COR-L47 (cell line): Measurements from ENCODE around the gene ZNF436.
"Not testable (repeated sequence)": the region's sequence is repeated elsewhere in the genome, so short reads cannot be mapped to it uniquely, and the experiment has no call there.

ENCODE experiments used
- DNase-seq: peaks from one replicate; lab custom pipeline; 2025; lab: John Stamatoyannopoulos, UW

The ZNF436 gene

DNA sequence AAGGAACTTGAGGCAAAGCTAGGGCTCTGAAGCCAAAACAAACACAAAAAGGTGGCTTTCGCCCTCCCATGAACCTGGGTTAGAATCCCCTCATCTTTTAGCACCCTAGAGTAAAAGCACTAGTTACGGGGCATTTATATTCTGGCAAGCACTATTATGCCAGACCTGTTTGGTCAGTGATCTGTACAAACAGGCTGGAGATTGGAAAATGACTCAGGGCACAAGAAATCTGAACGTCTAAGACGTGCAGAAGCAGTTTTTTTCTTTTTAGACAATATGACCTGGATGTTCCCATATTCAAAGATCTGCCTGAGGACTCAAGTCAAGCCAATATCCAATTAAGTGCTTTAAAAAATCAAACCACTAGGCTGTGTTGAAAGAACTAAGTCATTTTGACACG is 3.0 kb downstream of the ZNF436 start:
- no peak for DNase-seq

DNA sequence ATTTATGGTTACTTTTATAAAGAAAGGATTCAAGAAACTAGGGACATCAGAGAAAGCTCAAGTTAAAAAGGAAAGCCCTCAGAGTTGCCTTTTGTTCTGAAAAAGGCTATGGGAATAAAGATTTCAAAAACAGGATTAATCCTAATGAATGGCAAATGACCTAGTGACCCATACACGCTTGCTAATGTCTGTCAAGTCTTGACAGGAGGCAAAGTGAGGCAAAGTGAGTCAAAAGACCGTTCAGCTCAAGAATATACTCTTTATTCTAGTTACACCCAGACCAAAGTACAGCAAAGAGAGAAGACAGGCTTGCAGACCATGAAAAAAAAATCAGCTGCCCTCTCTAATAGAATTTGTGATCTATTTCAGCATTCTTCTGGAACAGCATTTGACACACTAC is 3.5 kb downstream of the ZNF436 start:
- no peak for DNase-seq

DNA sequence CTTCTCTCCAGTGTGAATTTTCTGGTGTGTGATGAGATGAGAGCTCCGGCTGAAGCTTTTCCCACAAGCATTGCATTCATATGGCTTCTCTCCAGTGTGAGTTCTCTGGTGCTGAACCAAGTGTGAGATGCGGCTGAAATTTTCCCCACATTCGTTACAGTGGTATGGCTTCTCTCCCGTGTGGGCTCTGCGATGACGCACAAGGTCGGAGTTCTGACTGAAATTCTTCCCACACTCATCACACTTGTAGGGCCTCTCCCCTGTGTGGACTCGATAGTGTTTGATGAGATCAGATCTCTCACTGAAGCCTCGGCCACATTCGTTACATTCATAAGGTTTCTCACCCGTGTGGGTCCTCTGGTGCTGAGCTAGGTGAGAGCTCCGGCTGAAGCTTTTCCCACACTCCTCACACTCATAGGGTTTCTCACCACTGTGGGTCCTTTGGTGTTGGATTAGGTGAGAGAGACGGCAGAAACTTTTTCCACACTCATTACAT is 7.4 kb downstream of the ZNF436 start:
- DNase-seq, result no peak

DNA sequence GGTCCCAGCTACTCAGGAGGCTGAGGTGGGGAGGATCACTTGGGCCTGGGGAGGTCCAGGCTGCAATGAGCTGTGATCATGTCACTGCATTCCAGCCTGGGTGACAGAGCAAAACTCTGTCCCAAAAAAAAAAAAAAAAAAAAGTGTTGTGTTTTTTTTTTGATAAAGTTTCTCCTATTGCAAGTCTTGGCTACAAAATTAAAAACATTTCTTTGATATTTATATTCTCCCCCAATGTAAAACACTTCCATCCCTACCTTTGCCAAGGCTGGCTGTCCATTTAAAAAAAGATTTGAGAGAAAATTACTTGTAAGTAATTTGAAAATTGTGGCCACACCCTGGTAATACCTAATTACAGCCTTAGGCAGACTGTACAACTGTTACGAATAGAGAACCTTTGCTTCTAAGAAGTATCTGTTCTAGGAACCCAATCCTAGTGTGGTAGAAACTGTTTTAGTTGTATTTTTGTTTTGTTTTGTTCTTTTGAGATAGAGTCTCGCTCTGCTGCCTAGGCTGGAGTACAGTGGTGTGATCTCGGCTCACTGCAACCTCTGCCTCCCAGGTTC is 11.2 kb downstream of the ZNF436 start:
- DNase-seq, result no peak

DNA sequence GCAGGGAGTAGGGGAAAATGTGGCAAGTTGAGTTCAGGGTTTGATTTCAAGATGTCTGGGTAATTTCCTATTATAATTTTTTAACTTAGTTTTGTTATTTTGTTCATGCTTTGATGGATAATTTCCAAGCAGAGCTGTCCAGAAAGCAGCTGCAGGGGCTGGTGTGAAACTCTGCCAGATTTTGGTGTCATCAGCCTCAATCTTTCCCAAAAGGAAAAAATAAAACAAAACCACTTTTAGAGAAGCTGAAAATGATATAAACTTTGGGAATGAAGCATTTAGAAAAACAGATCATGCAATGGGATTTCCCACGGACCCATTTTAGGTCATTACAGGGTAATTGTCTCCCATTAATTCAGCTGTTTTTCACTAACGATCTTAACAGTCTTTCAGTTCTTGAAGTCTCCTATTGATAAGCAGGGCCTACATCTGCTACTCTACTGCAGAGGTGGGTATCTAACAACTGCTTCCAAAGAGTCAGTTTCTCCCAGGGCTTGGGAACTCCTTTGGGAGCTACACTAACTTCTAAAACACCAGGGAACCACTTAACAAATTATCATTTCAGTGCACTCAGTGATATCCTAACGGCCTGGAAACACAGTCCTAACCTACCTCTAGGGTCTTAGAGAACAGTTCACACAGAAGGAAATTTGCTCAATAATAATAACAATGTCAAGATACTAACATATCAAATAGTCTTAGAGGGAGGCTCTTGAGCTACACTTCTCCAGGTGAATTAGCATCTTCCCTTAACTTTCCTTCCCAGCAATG is 12.3 kb downstream of the ZNF436 start:
- DNase-seq, result no peak

DNA sequence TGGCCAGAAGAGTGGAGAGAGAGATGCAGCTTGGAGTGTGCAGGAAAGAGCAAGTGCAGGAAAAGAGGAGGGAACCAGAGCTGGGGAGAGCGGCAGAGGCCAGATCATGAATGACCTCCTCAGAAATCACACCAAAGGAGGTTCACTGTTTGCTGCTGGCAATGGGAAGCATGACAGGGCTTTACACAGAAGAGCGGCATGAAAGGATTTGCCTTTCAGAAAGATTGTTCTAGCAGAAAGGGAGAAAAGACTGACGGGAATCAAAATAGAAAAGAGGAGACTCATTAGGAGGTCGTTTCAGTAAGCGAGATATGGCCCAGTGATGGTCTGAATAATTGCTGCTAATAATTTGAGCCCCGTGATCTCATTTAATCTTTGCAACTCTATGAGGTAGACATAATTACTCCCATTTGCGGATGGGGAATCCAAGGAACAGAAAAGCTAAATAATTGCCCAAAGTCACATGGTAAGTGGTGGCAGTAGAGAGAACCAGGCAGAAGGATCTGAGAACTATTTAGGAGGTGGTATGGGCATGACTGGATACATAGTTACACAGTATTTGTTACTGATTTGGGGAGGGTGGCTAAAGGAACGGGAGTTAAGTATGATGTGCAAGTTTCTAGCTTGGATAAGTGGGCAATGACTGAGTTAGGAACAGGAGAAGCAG is 13.0 kb downstream of the ZNF436 start:
- DNase-seq, result no peak

DNA sequence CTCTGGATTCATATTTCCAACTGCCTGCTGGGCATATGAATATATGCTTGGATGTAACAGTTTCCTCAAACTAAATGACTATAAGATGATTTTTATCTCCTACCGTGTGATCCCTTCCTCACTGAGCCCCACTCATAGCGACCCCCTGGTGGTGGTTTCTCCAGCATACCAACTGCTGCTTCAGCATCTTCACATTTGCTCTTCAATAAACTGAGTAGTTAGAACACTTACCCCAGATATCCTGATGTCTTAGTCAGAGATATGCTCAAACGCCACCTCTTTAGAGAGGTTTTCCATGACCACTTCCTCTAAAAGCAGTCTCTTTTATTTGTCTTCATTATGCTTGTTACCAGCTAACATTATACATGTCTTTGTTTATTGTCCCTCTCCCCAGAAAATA is 15.4 kb downstream of the ZNF436 start:
- no peak for DNase-seq

DNA sequence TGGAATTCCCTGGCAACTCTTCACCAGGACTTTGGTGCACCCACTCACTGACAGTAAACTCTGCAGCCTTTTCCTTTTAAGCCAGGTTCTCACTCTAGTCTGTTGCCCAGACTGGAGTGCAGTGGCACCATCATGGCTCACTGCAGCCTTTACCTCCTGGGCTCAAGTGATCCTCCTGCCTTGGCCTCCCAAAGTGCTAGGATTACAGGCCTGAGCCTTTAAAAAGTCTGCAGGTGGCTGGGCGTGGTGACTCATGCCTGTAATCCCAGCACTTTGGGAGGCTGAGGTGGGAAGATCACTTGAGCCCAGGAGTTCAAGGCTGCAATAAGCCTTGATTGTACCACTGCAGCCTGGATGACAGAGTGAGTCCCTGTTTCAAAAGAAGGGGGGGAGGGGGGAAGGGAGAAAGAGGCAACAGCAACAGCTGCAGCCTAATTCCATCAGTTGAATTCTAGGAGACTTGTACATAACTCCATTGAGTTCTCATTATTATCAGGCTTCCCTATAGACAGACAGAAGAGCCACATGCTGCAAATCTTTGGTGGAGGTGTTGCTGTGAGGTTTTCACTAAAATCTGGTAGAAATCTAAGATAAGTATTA is 17.4 kb downstream of the ZNF436 start:
- DNase-seq, result no peak

DNA sequence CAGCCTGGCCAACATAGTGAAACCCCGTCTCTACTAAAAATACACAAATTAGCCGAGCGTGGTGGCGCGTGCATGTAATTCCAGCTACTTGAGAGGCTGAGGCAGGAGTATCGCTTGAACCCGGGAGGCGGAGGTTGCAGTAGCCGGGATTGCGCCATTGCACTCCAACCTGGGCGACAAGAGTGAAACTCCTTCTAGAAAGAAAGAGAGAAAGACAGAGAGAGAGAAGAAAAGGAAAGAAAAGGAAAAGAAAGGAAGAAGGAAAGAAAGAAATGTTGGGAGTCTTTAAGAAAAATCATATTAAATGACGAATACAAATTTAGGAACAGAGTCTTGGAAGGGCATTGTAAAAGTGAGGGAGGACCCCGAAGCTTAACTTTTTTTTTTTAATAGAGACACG is 23.7 kb downstream of the ZNF436 start:
- DNase-seq, result no peak

DNA sequence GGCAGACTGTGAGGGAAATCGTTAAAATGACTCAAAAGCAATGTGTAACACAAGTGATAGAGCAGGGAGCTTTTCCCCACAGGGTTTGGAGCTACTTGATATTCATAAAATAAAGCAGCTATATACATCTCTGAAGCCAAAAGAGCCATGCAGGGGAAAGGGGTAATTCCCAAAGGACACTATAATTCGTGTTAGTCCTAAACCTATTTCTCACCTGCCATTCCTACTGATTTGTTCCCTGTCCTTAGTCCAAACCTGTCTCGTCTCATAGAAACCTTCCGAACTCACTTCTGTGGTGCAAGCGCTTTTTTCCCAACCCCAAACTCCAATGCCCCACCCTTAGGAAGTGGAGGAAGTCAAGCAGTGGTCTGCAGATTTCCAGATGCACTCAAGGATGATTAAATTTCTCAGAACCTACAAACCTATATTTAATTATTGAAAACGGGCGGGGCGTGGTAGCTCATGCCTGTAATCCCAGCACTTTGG is 24.6 kb downstream of the ZNF436 start:
- DNase-seq, result no peak

DNA sequence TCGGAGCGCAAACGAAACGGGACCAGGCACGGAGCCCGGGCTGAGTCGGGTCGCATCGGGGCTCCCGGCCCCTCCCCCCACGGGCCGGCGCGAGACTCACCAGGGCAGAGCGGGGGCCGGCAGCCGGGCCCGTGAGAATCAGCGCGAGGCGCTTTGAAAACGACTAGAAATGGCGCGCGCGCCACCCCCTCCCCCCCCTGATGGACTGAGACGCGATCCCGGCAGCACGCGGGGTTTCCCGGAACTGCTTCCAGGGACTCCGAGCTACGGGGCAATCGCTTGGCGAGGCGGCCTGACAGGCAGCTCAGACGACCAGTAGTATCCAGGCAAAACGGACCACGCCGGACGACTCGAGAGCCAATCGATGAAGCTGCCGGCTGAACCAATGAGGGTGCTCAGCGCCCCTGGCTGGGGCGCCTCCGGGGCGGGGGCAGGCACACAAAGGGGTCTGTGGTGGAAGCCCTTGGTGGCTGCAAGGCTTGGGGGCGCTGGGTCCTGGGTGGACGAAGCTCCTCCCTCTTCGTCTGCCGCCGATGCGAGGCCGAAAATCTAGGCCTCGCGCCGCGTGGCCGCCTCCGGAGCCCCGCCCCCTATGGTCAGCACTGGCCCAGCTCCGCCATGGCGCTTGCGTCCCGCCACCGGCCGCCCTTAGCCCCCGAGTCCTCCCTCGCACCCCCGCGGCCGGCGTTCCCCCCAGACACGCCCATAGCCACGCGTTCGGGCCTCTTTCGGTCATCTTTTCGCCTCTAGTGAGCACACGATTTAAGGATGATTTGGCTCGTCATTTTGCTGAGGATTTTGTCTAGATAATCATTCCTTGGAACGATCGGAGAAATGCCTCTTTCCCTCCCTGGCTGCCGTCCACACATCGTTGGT is 25.3 kb downstream of the ZNF436 start, which contains the start of gene HNRNPR:
HNRNPR (minus strand) TSS at position 174 of the 876 bp plus-strand sequence. CDS start 3,276 bp downstream, outside the sequence.
- DNase-seq, result peak; percentile 100

DNA sequence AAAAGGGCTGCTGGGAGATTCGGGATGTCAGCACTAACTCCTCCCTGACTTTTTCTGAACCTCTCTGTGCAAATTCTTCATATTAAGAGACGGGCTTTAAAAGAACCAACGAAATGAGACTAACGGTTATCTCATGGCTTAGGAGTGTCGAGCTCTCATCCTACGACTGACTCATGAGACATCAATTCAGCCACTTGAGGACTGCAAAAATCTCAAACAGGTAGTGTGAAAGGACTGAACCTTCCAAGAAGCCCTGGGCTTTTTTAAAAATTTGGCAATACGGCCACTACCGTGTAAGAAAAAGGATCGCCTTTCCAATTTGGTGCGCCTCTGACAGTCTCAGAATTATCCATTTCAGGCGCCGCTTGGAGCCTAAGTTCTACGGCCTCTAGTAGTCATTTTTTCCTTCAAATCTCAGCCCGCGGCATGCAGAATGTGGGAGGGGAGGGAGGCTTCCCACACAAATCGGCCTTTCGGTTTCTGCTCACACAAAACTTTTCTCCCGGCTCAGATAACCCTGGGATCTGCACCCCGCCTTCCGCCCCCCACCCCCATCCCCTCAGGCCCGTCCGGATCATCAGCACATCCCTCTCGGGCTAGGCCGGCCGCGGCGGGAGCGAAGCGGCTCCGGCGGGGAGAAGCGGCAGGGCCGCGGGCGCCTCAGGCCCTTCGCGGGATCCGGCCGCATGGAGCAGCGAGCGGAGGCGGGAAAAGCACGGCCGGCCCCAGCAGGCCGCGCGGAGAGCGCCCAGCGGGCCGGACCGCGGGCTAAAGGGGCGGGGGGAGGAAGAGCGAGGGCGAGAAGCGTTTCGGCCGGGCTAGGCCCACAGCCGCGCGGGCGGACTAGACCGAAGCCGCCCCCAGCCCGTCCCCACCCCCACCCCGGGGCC is 26.2 kb downstream of the ZNF436 start:
- peak; percentile 72 for DNase-seq

DNA sequence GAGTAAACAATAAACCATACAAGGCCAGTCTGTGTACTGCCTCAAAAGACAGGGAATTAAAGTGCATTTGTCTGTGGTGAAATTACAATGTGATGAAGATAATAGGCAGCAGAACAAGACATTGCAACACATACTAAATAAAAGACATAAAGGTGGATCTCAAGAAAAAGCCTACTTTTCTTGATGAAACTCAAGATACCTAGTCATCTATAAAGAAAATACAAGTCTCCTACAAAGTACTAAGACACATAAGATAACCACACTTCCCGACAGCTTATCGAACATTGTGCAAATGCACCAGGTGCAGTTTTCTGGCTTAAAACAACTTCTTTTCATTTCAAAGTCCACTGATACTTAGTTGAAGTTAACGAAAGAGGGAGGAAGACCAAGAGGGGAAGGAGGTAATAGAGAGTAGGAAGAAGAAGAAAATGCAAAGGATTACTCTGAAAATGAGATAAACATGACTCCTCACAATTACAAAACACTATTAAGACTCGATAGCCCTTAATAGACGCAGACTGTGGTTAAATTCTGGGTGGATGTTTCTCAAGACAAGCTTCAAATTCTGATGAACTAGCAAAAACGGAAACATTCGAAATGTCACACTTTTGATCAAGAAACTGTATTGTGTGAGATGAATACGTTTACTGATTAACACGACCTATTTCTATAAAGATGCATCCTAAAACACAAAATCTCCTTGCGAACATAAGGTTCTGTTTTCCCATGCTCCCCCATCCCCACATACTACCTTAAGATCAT is 27.5 kb downstream of the ZNF436 start:
- DNase-seq, result no peak

DNA sequence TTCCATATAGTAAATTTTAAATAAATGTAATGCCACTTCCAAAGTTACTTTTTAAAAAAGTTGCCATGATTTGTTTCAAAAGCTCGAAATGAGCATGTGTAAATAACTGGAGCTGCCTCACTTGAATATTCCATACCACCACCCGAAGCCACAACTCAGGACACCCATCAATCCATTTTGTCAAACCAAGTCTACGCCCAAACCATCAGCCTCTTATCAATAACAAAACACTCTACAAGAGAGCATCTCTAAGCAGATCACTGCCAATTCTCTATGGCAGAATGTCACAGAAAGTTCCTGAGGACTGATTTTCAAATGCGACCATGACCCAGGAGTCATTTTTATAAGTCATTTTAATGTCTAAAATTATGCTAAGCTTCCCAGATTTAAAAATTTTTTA is 30.0 kb downstream of the ZNF436 start:
- no peak for DNase-seq

DNA sequence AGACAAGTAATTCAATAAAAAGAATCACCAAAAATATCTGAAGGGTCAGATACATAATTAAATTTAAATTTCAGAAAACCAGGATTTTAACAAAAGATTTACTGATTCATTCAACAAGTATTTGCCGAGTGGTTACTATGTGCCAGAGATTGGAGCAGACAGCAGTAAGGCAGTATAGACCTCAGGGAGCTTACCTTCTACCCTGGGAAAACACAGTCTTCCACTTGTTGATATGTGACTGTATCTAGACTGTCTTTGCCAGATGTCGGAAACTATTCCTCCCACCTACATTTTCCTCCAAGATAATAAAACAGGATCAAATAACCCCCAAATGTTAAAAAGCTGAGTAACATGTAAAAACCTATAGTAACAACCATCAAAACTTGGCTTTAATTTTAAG is 31.8 kb downstream of the ZNF436 start:
- no peak for DNase-seq

DNA sequence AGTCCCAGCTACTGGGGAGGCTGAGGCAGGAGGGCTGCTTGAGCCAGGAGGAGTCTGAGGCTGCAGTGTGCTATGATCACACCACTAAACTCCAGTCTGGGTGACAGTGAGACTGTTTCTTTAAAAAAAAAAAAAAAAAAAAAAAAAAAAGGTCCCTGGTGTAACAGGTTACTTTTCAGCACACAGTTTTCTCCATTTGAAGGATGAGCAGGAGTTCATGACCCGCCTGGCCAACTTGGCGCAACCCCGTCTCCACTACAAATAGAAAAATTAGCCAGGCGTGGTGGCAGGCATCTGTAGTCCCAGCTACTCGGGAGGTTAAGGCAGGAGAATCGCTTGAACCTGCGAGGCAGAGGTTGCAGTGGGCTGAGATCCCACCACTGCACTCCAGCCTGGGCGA is 37.9 kb downstream of the ZNF436 start:
- DNase-seq, result no peak

DNA sequence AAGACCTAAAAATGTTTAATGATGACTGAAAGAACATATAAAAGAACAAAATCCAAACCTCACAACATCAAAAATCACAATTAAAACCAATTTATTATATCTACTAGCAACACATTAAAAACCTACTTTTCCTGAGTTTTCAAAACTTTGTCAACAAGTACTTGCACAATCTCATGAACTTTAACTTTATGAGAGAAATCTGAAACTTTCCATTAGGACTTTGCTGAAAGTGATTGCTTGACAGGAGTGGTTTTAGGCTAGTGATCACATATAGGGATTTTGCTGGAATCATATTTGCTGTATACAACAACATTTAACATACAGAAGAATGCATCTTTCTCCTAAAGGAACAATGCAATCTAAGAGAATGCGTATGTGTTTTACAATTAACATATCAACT is 38.8 kb downstream of the ZNF436 start:
- no peak for DNase-seq

DNA sequence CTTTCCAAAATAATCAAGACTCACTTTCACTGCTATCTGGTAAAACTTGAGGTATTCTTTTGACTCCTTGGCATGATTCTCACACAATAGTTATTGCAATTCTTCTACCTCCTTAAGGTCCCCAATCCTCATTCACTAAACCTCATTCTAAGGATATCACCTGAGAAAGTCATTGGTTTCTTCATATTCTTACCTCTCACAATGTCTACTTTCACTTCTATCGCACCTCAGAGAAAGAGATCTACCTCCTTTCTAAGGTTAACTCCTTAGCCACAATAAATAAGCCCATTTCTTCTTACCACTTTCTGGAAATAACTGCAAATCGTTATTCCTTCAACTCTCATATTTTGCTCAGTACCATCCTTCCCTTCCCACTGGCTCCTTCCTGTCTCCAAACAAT is 44.2 kb downstream of the ZNF436 start:
- DNase-seq, result no peak

DNA sequence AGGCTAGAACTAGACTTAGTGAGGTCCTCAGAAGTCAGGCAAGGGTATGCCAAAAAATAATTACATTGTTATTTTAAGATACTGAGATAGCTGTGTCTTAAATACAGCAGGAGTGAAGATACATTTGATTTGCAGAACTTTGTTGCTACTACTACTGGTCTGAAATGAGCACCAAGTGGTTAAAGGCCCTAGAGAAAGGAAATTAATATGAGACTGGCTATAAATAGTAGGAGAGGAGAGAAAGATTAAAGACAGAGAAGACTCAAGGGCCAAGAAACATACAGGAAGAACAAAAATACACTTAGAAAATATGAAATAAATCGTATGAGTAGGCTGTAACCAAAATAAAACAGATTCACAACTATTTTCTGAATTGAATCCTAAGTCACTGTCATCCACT is 46.9 kb downstream of the ZNF436 start:
- DNase-seq, result no peak

DNA sequence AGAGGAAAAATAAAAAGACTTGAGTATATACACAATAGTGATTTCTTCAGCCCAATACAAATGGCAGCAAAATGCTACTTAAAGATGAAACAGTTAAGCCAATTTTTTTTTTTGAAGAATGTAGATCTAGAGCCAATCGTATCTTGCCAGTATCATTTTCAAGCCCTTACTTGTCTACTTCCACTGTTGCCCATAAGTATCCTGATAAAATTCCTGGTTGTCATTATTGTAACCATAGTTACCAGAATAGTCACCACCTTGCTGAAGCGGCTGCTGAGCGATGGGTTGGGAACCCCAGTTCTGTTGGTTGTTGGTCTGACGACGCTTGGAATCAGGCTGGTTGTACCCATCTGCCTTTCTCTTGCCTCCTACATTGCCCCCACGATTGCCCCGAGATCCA is 59.4 kb downstream of the ZNF436 start:
- not testable (repeated sequence) for DNase-seq
